KMS-11 (cell line): ENCODE results near the gene ISYNA1.
"Not testable (repeated sequence)": the region's sequence is repeated elsewhere in the genome, so short reads cannot be mapped to it uniquely, and the experiment has no call there.

Source experiments
- H2AFZ ChIP-seq: fragments of 200-600 bp; sonication (generic); 2 replicates; pipeline ENCODE4 v1.6.1; 2016; ENCODE audit warnings: antibody characterized with exemption, mixed run types, low read depth
- H3K27ac ChIP-seq: fragments of 200-600 bp; sonication (generic); 2 replicates; pipeline ENCODE4 v1.6.1; 2016; ENCODE audit warnings: mild to moderate bottlenecking, mixed run types
- H3K27me3 ChIP-seq: fragments of 200-600 bp; sonication (generic); 2 replicates; pipeline ENCODE4 v1.6.1; 2017; ENCODE audit warnings: mild to moderate bottlenecking, low read depth, mixed run types, moderate library complexity; ENCODE audit not compliant: insufficient read depth
- H3K36me3 ChIP-seq: fragments of 200-600 bp; sonication (generic); 2 replicates; pipeline ENCODE4 v1.6.1; 2017; ENCODE audit warnings: mild to moderate bottlenecking, mixed run types; ENCODE audit not compliant: insufficient read depth
- H3K4me1 ChIP-seq: fragments of 200-600 bp; sonication (generic); 2 replicates; pipeline ENCODE4 v1.6.1; 2016; ENCODE audit warnings: mild to moderate bottlenecking, low read depth, mixed run types; ENCODE audit not compliant: poor library complexity, severe bottlenecking
- H3K4me2 ChIP-seq: fragments of 200-600 bp; sonication (generic); 2 replicates; pipeline ENCODE4 v1.7.0; 2016; ENCODE audit warnings: mild to moderate bottlenecking, mixed run types
- H3K4me3 ChIP-seq: fragments of 200-600 bp; sonication (generic); IDR thresholded peaks from 2 replicates; pipeline ENCODE4 v1.6.1; 2017; ENCODE audit warnings: low read depth, low read length, mixed read lengths; ENCODE audit not compliant: insufficient read depth
- H3K79me2 ChIP-seq: fragments of 200-600 bp; sonication (generic); 2 replicates; pipeline ENCODE4 v1.6.1; 2016; ENCODE audit warnings: low read depth, mixed run types; ENCODE audit not compliant: insufficient read depth
- H3K9ac ChIP-seq: fragments of 200-600 bp; sonication (generic); 2 replicates; pipeline ENCODE4 v1.6.1; 2016; ENCODE audit warnings: mild to moderate bottlenecking, mixed run types
- H4K20me1 ChIP-seq: fragments of 200-600 bp; sonication (generic); 2 replicates; pipeline ENCODE4 v1.6.1; 2016; ENCODE audit warnings: mild to moderate bottlenecking, mixed run types; ENCODE audit not compliant: insufficient read depth
- CTCF ChIP-seq: fragments of 200-600 bp; sonication (generic); conservative IDR thresholded peaks from 2 replicates; pipeline ENCODE4 v1.6.1; 2017; ENCODE audit warnings: low read depth, mild to moderate bottlenecking, antibody characterized with exemption, low read length, moderate library complexity, mixed read lengths

ISYNA1 gene

GRCh38 chr19:18412610-18413239, 25.2 kb downstream of the ISYNA1 start:
- no peak overlapping the region for H3K27ac ChIP-seq
- H3K4me1 ChIP-seq, result peaks cover 37% of the 10 kb centered on the region
- H2AFZ ChIP-seq, result no peak overlapping the region

GRCh38 chr19:18408053-18408476, 29.9 kb downstream of the ISYNA1 start:
- Histone ChIP-seq H2AFZ (no peak overlapping the region), H3K4me2 (no peak overlapping the region), H3K27ac (no peak overlapping the region)

More at GRCh38 chr19:18412610-18413239, 25.2 kb downstream of the ISYNA1 start:
- Histone ChIP-seq H3K4me3 (no peak overlapping the region), H3K9ac (no peak overlapping the region), H4K20me1 (no peaks in the 10 kb centered on the region), H3K4me2 (no peak overlapping the region), H3K79me2 (no peaks in the 10 kb centered on the region), H3K36me3 (no peaks in the 10 kb centered on the region), H3K27me3 (peaks cover 28% of the 10 kb centered on the region; the same call in 1 of the 2 replicates)
- TF ChIP-seq CTCF, result no peak

GRCh38 chr19:18406749-18407148, 31.2 kb downstream of the ISYNA1 start:
- no peaks in the 10 kb centered on the region for H3K36me3 ChIP-seq
- no peak overlapping the region for H2AFZ ChIP-seq
- TF ChIP-seq CTCF, result no peak
- peaks cover 20% of the 10 kb centered on the region; the same call in 1 of the 2 replicates for H3K27me3 ChIP-seq
- peaks cover 9% of the 10 kb centered on the region for H3K4me1 ChIP-seq
- H4K20me1 ChIP-seq, result no peaks in the 10 kb centered on the region
- no peak overlapping the region for H3K27ac ChIP-seq
- H3K4me2 ChIP-seq, result no peak overlapping the region
- no peak overlapping the region for H3K4me3 ChIP-seq
- H3K9ac ChIP-seq, result no peak overlapping the region
- no peaks in the 10 kb centered on the region for H3K79me2 ChIP-seq

More at GRCh38 chr19:18408053-18408476, 29.9 kb downstream of the ISYNA1 start:
- Histone ChIP-seq H4K20me1 (no peaks in the 10 kb centered on the region), H3K27me3 (peaks cover 29% of the 10 kb centered on the region; the same call in 1 of the 2 replicates), H3K79me2 (no peaks in the 10 kb centered on the region), H3K4me1 (peaks cover 9% of the 10 kb centered on the region), H3K9ac (no peak overlapping the region), H3K36me3 (no peaks in the 10 kb centered on the region), H3K4me3 (no peak overlapping the region)
- peak; percentile 45 for TF ChIP-seq CTCF

- H2AFZ ChIP-seq, H4K20me1 ChIP-seq, H3K79me2 ChIP-seq, H3K36me3 ChIP-seq, H3K27ac ChIP-seq, H3K4me2 ChIP-seq, H3K4me1 ChIP-seq, H3K4me3 ChIP-seq, H3K9ac ChIP-seq: not testable (repeated sequence)
- peaks cover 13% of the 10 kb centered on the region; the same call in 1 of the 2 replicates for H3K27me3 ChIP-seq
Measured at GRCh38 chr19:18405754-18406153, 32.2 kb downstream of the ISYNA1 start.

GRCh38 chr19:18402455-18403248, 35.3 kb downstream of the ISYNA1 start:
- H3K4me1 ChIP-seq, H2AFZ ChIP-seq, H3K4me2 ChIP-seq, H3K79me2 ChIP-seq, H3K27ac ChIP-seq, H3K36me3 ChIP-seq, H3K4me3 ChIP-seq, H4K20me1 ChIP-seq, H3K9ac ChIP-seq: not testable (repeated sequence)
- H3K27me3 ChIP-seq, result peaks cover 31% of the 10 kb centered on the region
